ENCODE measurements around the gene ANKS1B.

Gene ANKS1B

GRCh38 chr12:99054601-99055128 lies 930.1 kb downstream of the ANKS1B start:
- TF ChIP-seq YY1 (IDR thresholded peaks at IDR 0.05; ENCODE audit: insufficient read depth, insufficient read length) (no peak), ZNF274 (IDR thresholded peaks at IDR 0.05; ENCODE audit: low read depth, low read length) (no peak), SUZ12 (IDR thresholded peaks at IDR 0.05; ENCODE audit: extremely low read depth, insufficient read depth, insufficient read length) (no peak)
- Histone ChIP-seq H3K9ac (ENCODE audit: insufficient read length, low read depth) (no peak overlapping the region), H3K9me3 (ENCODE audit: insufficient read depth, low read length) (no peaks in the 10 kb centered on the region), H3K4me1 (ENCODE audit: insufficient read depth, insufficient read length) (no peaks in the 10 kb centered on the region), H3K4me3 (ENCODE audit: insufficient read length, low read depth) (no peak overlapping the region), H3K27me3 (ENCODE audit: insufficient read depth, insufficient read length) (no peaks in the 10 kb centered on the region), H3K36me3 (ENCODE audit: insufficient read depth, insufficient read length, low read length) (no peaks in the 10 kb centered on the region)
- no peak for DNase-seq (ENCODE audit: low read depth, low spot score)

GRCh38 chr12:99053616-99054362 lies 930.9 kb downstream of the ANKS1B start:
- H3K27me3 ChIP-seq (ENCODE audit: insufficient read depth, insufficient read length): no peaks in the 10 kb centered on the region
- H3K9me3 ChIP-seq (ENCODE audit: insufficient read depth, low read length): no peaks in the 10 kb centered on the region
- H3K4me1 ChIP-seq (ENCODE audit: insufficient read depth, insufficient read length): no peaks in the 10 kb centered on the region
- H3K4me3 ChIP-seq (ENCODE audit: insufficient read length, low read depth): no peak overlapping the region
- H3K36me3 ChIP-seq (ENCODE audit: insufficient read depth, insufficient read length, low read length): no peaks in the 10 kb centered on the region
- TF ChIP-seq YY1 (IDR thresholded peaks at IDR 0.05; ENCODE audit: insufficient read depth, insufficient read length) (no peak), SUZ12 (IDR thresholded peaks at IDR 0.05; ENCODE audit: extremely low read depth, insufficient read depth, insufficient read length) (no peak), ZNF274 (IDR thresholded peaks at IDR 0.05; ENCODE audit: low read depth, low read length) (no peak)
- no peak overlapping the region for H3K9ac ChIP-seq (ENCODE audit: insufficient read length, low read depth)
- no peak for DNase-seq (ENCODE audit: low read depth, low spot score)

GRCh38 chr12:99049774-99050173 lies 935.0 kb downstream of the ANKS1B start:
- no peaks in the 10 kb centered on the region for H3K36me3 ChIP-seq (ENCODE audit: insufficient read depth, insufficient read length, low read length)
- no peaks in the 10 kb centered on the region for H3K27me3 ChIP-seq (ENCODE audit: insufficient read depth, insufficient read length)
- H3K9ac ChIP-seq (ENCODE audit: insufficient read length, low read depth): no peak overlapping the region
- DNase-seq (ENCODE audit: low read depth, low spot score): no peak
- H3K4me3 ChIP-seq (ENCODE audit: insufficient read length, low read depth): no peak overlapping the region
- H3K9me3 ChIP-seq (ENCODE audit: insufficient read depth, low read length): peaks cover 10% of the 10 kb centered on the region; the same call in 1 of the 2 replicates
- TF ChIP-seq ZNF274 (IDR thresholded peaks at IDR 0.05; ENCODE audit: low read depth, low read length) (no peak), YY1 (IDR thresholded peaks at IDR 0.05; ENCODE audit: insufficient read depth, insufficient read length) (no peak), SUZ12 (IDR thresholded peaks at IDR 0.05; ENCODE audit: extremely low read depth, insufficient read depth, insufficient read length) (no peak)
- no peaks in the 10 kb centered on the region for H3K4me1 ChIP-seq (ENCODE audit: insufficient read depth, insufficient read length)

GRCh38 chr12:99045158-99045557 lies 939.6 kb downstream of the ANKS1B start:
- Histone ChIP-seq H3K4me3 (ENCODE audit: insufficient read length, low read depth) (no peak overlapping the region), H3K27me3 (ENCODE audit: insufficient read depth, insufficient read length) (no peaks in the 10 kb centered on the region), H3K9me3 (ENCODE audit: insufficient read depth, low read length) (peaks cover 10% of the 10 kb centered on the region; the same call in 1 of the 2 replicates), H3K9ac (ENCODE audit: insufficient read length, low read depth) (no peak overlapping the region), H3K36me3 (ENCODE audit: insufficient read depth, insufficient read length, low read length) (no peaks in the 10 kb centered on the region), H3K4me1 (ENCODE audit: insufficient read depth, insufficient read length) (no peaks in the 10 kb centered on the region)
- TF ChIP-seq YY1 (IDR thresholded peaks at IDR 0.05; ENCODE audit: insufficient read depth, insufficient read length): no peak
- TF ChIP-seq ZNF274 (IDR thresholded peaks at IDR 0.05; ENCODE audit: low read depth, low read length): no peak
- no peak for TF ChIP-seq SUZ12 (IDR thresholded peaks at IDR 0.05; ENCODE audit: extremely low read depth, insufficient read depth, insufficient read length)
- no peak for DNase-seq (ENCODE audit: low read depth, low spot score)

GRCh38 chr12:99043319-99043914 lies 941.3 kb downstream of the ANKS1B start:
- H3K9ac ChIP-seq (ENCODE audit: insufficient read length, low read depth): no peak overlapping the region
- no peaks in the 10 kb centered on the region for H3K27me3 ChIP-seq (ENCODE audit: insufficient read depth, insufficient read length)
- peak; percentile 73 for DNase-seq (ENCODE audit: low read depth, low spot score)
- no peaks in the 10 kb centered on the region for H3K4me1 ChIP-seq (ENCODE audit: insufficient read depth, insufficient read length)
- no peaks in the 10 kb centered on the region for H3K36me3 ChIP-seq (ENCODE audit: insufficient read depth, insufficient read length, low read length)
- TF ChIP-seq ZNF274 (IDR thresholded peaks at IDR 0.05; ENCODE audit: low read depth, low read length) (no peak), SUZ12 (IDR thresholded peaks at IDR 0.05; ENCODE audit: extremely low read depth, insufficient read depth, insufficient read length) (no peak), YY1 (IDR thresholded peaks at IDR 0.05; ENCODE audit: insufficient read depth, insufficient read length) (no peak)
- H3K4me3 ChIP-seq (ENCODE audit: insufficient read length, low read depth): no peak overlapping the region
- H3K9me3 ChIP-seq (ENCODE audit: insufficient read depth, low read length): peaks cover 10% of the 10 kb centered on the region; the same call in 1 of the 2 replicates

- H3K9ac ChIP-seq (ENCODE audit: insufficient read length, low read depth): no peak overlapping the region
- no peak overlapping the region for H3K4me3 ChIP-seq (ENCODE audit: insufficient read length, low read depth)
- no peaks in the 10 kb centered on the region for H3K36me3 ChIP-seq (ENCODE audit: insufficient read depth, insufficient read length, low read length)
- DNase-seq (ENCODE audit: low read depth, low spot score): no peak
- TF ChIP-seq ZNF274 (IDR thresholded peaks at IDR 0.05; ENCODE audit: low read depth, low read length) (no peak), YY1 (IDR thresholded peaks at IDR 0.05; ENCODE audit: insufficient read depth, insufficient read length) (no peak), SUZ12 (IDR thresholded peaks at IDR 0.05; ENCODE audit: extremely low read depth, insufficient read depth, insufficient read length) (no peak)
- 0 out of 2 replicates have a peak, but pooled peaks cover 3% of the 10 kb centered on the region for H3K9me3 ChIP-seq (ENCODE audit: insufficient read depth, low read length)
- H3K4me1 ChIP-seq (ENCODE audit: insufficient read depth, insufficient read length): no peaks in the 10 kb centered on the region
- no peaks in the 10 kb centered on the region for H3K27me3 ChIP-seq (ENCODE audit: insufficient read depth, insufficient read length)
Measured at GRCh38 chr12:99042226-99042625, 942.5 kb downstream of the ANKS1B start.
